NCI-H82 treated with DMSO at 0.1 percent for 48 hours (cell line): ENCODE results near the gene LRRC28.

Experiments
- DNase-seq: peaks from one replicate; lab custom pipeline; 2025; ENCODE audit not compliant: unreplicated experiment; lab: John Stamatoyannopoulos, UW

The LRRC28 gene

DNA sequence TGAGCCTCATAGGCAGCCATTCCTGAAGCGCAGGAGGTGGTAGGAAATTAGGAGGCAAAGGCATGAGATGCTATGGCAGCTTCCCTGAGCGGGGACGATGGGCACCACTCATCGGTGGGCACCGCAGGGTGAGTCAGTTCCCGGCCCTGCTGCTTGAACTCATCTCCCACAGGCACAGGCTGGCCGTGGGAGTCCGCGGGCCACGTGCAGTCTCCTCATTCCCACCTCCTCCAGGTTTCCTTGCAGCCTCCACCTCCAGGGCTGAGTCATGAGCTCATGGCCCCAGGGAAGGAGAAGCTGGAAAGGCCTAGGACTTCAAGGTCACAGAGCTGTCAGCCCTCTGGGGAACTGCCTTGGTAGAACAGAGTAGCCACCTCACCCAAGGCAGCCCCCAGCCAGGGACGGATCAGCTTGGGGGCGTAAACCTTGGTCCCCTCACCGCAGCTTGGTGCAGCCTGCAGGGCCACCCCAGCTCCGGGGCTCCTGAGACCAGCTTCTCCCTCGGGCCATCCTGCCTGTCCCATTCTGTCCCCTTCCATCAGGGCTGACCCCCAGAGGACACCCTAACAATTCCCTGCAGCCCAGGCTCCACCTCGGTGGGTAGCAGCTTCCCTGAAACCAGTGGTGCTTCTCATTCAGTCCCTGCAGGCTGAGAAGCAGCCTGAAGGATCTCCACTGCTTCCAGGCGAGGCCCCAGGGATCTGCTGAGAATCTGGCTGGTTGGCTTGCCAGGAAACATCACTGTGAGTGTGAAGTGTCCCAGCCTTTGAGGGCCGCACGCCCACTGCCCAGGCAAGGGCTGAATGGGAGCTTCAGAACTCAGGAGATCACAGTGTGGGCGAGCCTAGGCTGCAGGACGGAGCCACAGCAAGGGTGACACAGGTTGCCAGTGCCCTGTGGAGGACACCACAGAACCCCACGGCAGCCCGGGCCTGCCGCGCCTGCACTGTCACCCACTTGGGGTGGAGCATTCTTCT lies 163.8 kb downstream of the LRRC28 start:
- no peak for DNase-seq

DNA sequence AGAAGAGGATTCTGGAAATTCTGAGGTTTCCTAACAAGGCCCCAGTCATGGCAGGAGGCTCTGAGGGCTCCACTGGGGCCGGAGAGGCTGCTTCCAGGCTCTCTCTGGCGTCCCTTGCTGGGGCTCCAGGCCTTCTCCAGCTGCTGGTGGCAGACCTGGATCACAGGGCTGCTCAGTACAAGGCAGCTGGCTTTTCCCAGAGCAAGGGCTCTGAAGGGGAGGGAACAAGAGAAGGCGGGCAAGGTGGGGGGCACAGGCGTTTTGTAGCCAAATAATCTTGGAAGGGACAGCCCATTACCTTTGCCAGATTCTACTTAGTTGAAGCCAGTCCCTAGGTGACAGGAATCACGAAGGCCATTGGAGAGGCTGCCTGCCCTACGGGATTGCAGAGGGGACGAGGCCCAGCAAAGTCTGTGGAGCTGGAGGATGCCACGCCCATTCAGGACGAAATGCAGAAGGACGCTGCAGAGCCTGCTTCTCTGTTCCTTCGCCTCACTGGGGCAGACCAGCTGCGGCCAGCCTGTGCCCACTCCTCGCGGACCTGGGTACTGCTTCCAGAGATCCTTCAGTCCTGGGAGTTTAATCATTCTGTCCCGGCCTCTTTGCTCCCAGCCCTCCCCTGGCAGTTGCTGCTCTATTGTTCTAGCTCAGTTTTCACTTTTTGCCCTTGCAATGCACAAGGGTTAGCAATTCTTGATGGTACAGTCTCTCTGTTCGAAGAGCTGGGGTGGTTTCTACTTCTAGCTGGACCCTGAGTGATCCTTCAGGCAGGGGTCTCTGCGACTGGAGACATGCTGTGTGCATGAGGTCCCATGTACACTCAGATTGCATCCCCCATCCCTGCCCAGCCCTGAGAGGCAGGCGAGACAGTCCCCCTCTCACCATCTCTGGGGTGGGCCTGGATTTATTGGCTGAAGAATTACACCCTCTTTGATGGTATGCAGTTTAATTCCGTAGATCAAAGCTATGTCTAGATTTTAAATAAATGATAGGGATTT lies 165.2 kb downstream of the LRRC28 start:
- no peak for DNase-seq

DNA sequence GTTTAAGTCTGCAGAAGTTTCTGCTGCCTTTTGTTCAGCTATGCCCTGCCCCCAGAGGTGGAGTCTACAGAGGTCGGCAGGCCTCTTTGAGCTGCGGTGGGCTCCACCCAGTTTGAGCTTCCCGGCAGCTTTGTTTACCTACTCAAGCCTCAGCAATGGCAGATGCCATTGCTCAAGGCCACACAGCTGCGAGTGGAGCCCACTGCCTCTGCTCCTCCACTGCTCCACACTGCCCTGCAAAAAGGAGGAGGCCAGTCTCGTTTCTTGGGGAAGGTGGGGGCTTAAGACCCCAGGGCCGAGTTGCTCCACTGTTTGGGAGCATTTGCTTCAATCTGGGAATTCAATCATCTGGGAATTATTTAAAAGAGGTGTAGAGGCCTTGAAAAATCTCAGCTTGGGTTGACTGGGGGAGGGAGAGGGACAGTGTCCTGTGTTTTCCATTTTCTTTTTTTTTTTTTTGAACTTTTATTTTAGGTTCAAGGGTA lies 169.9 kb downstream of the LRRC28 start:
- DNase-seq: no peak

DNA sequence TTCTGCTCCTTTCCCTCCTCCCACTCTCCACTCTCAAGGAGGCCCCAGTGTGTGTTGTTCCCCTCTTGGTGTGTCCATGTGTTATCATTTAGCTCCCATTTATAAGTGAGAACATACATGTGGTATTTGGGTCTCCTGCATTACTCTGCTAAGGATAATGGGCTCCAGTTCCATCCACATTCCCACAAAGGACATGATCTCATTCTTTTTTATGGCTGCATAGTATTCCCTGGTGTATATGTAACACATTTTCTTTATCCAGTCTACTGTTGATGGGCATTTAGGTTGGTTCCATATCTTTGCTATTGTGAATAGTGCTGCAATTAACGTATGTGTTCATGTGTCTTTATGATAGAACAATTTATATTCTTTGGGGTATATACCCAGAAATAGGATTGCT lies 170.5 kb downstream of the LRRC28 start:
- no peak for DNase-seq

DNA sequence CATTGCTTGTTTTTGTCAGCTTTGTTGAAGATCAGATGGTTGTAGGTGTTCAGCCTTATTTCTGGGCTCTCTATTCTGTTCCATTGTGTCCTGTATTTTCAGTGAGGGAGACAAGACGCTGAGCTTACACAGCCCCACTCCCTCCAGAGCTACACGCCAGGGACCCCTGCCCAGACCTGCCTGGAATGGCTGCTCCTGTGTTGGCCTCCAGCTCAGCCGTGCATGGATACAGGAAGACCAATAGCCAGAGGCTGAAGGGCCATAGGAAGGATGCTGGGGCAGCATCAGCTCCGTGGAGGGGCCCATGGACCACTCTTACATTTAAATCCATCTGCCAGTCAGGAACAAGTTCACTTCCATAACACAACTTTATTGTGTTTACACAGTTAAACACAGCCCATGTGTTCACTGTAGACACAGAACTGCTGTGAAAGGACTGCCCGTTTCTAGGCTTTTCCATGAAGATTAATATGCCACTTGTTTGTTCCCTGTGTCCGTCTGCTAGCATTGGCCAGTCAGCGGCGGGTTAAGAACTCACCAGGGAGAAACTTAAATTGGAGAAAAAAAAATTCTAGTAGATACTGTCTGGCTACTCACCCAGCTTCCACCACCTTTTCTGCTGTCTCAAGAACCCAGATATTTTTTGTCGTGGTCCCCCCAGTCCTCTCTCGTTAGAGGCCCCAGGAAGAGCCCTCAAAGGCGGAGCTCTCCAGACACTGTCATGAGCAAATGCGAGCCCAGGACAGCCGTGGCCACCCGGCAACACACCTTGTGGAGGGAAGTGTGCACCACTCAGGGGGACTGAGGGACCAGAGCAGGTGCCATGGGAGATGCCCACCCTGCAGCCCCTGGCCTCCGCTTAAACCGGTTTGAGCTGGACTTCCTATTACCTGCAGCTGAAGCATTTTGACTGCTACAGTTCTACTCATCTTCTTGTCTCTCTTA lies 172.2 kb downstream of the LRRC28 start:
- no peak for DNase-seq

DNA sequence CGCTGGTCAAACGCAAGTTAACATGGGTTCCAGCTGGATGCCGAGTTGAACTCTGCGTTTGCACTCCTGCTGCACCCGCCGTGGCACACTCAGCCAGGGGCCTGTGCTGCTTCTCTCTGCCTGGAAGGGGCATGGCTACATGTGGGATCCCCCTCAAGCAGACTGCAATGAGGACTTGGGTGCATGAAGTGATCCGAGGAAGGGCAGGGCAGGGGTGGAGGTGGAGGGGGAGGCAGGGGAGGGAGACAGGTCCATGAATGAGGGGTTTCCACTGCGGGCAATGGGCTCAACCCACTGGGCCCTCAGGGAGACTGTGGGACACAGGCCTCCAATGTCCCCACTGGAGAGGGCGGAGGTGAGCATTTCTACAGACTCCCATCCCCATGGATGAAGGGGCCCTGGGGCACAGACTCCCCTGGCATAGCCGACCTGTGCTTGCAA lies 172.9 kb downstream of the LRRC28 start:
- no peak for DNase-seq

DNA sequence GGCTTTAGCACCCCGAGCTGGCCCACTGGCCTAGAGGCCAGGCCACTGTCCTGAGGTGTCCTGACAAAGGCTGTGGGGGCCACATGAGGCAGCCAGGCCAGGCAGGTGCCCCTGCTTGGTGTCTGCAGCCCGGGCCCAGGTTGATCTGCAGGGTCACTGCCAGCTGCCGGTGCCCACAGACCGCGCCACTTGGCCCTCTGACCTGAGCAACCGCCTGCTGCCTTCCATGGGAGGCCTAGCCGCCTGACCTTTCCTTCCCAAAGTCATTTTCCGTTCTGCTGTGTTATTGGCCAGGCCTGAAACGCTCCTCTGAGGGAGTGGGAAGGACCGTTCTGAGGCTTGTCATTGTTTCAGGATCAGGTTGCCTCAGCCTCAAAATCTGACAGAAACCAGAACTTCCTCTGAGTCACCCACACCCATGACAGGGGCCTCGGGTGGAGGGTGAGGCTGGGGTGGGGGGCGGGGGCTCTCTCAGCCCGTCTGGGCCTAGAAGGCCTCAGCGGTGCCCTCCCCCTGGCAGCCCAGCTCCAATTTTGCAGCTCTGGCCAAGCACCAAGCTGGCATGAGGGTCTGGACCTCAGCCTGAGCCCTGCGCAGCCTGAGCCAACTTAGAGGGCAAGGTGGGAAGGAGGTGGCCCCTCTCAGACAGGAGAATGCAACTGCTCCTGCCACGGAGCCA lies 173.8 kb downstream of the LRRC28 start:
- no peak for DNase-seq

DNA sequence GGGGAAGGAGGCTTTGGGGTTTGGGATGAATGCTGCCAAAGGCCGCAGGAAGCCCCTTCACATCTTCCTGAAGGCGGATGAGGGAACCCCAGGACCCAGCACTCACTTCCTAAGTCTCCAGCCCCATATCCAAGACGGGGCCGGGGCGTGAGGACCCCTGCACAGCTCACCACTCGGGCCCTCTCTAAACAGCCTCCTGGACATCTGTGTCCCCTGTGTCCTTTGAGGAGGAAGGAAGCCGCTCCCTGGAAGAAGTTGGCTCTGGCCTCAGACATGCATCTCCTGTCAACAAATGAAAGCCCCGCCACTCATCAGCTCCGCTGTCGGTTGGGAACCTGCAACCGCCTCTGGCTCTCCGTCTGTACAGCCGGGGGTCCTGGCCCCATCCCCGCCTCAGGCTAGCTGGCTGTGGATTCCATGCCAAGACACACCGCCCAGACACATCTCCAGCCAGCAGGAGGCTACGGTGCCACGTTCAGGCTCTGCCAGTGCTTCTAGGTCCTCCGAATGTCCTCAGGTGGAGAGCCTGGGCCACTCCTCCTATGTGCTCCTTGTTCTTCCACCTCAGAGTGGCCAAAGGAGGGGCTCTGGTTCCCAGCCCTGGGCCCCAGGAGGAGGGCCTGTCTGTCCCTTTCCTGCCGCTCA lies 174.5 kb downstream of the LRRC28 start:
- no peak for DNase-seq

DNA sequence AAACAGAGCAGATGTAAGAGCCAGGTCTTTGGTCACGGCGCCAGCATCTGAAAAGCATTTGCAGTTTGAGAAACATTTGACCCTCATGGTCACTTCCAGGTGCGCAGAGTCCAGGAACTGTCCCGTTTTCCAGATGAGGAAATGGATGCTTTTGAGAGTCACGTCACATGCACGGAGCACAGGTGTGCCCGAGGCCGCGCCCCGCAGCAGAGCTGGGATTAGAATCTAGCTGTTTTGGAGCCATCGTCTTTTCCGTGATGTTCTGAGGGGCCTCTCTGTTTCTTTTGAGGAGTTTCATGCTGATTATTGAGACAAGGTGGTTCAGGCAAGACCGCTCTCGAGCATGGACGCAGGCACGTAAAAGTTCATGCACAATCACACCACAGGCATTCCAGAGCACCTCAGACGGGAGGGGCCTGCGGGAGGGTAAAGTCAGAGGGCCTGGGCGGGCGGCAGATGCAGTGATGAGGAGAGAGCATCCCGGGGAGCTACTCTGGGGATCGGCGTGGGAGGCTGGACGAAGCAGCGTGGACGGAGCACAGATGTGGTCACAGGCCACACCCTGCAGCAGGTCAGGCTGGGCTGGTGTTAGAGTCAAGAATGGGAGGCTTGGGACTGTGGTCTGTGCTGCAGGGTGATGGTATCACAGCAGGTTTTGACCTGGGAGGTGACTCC lies 175.3 kb downstream of the LRRC28 start:
- no peak for DNase-seq

DNA sequence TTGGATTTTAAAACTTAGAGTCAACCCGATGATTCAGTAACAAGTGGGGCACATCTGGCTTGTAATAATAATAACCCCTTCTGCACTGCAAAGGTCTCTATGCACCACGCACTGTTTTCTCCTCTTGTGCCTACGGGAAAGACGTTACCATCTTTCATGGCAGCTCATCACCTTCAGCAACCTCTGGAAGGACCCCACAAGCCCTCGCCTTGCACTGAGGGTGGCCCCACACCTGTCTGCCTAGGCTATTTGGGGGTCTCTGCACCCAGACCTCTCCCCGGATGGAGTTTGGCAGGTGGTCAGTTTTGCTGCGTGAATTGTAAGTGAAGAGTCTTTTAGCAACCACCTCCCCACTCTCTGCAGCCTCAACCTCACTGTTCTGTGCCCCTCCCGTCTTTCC lies 175.9 kb downstream of the LRRC28 start:
- DNase-seq: no peak

DNA sequence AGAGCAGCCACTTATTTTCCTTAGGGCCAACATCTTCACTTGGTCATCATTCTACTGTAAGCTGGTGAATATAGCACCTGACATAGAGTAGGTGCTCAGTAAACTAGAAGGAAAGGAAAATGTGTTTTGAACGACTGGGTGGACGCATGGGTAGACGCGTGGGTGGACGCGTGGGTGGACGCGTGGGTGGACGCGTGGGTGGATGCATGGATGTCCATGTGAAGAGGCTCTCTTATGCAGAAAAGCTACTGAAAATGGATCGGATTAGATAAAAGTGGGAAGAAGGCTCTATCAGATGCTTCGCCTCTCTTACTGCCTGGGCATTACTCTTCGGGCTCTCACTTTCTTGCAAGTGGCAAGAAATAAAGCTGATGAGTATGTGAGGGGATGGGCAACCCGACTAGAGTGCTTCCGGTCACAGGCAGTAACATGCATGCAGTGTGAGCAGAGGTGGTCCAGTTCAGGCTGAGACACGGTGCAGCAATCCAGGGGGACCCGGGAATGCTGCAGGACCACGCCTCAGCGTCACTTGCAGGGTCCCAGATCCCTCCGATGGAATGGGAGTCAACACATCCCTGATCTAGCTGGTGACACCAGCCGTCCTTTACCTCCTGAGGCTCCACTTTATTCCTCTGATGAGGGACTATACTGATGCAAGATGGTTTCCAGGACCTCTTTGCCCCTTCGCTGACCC lies 176.5 kb downstream of the LRRC28 start:
- no peak for DNase-seq

DNA sequence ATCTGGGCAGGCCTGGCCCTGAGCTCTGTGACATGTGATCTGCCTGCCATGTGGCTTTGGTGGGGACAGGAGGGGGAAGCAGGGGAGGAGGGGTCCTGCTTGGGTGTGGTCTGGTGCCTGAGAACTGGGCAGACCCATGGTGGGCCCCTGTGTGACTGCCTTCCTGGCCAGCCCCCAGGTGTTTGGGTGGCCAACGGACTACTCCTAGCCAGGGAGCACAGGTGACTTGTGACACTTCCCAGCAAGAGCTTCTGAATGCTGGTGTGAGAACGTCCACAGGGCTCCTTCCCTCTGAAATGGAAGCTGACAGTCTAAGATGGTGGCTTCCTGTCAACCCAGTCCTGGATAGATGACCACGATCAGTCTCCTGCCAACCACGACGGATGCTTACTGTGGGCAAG lies 178.4 kb downstream of the LRRC28 start:
- no peak for DNase-seq

DNA sequence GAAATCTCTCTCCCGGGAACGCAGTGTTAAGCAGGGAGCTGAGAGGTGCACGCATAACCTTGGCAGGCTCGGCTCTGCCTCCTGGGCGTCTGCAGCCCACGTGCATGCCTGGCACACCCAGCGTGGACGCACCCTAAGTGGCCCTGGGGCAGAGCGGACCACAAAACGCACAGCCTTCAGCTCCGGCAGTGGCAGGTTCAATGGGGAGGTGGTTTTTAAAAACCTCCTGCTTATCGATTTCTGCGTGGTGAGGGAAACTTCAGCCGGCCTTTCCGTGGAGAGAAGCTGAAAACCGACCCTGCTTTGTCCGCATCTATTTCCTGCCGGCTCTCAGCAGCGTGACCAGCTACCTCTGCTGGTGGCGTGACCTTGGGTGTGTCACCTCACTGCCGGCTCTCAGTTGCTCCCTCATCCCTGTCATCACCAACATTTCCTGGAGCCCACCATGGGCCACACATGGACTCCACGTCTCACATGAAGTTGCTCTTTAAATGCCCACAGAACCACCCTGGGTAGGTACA lies 179.7 kb downstream of the LRRC28 start:
- DNase-seq: no peak

DNA sequence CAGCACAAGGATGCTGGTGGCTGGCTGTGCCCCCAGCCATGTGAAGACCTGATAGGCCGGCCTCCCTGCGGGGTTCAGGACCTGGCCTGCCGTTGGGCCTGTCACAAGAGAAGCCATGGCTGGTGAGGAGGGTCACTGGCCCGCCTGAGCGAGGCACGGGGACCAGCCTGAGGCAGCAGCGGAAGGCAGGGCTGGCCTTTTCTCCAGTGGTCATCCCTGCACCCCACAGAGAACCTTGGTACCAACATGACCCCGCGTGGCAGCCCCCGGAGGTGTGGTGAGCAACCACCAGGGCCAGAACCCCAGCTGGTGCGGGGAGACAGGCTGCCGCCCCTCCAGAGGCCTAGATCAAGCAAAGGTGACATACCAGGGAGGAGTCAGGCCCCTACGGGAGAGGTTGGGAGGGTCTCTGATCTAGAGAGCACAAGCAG lies 180.4 kb downstream of the LRRC28 start:
- no peak for DNase-seq

DNA sequence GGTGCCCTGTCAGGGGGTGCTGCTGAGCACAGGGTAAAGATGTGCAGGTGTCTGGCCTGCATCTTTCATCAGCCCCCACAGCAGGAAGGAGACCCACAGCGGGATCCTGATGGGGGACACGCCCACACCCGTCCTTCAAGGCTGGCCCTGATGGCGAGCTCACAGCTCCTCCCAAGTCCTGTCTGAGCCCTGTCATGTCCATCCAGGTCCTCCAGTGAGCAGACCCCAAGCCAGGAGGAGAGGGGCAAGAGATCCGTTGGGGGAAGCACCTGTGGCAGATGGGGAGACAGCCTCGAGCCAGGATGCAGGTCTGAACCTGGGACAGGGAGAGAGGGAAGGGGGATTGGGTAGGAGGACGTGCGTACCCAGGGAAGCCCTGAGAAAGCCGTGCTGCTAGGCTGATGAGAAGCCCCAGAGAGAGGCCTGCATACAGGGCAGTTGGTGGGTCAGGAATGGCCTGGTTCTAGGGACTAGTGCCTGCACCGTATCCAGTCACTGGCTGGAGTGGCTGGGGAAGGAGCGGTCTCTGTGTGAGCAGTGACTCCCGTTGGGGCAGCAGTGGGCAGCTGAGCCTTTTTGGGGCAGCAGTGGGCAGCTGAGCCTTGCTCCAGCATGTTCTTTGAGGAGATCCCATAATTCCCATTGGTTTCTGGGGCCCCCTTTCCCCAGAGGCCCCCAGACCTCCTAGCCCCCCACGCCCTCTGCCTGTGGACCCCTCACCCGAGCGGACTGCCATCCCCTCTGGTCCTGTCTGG lies 181.2 kb downstream of the LRRC28 start:
- DNase-seq: no peak

DNA sequence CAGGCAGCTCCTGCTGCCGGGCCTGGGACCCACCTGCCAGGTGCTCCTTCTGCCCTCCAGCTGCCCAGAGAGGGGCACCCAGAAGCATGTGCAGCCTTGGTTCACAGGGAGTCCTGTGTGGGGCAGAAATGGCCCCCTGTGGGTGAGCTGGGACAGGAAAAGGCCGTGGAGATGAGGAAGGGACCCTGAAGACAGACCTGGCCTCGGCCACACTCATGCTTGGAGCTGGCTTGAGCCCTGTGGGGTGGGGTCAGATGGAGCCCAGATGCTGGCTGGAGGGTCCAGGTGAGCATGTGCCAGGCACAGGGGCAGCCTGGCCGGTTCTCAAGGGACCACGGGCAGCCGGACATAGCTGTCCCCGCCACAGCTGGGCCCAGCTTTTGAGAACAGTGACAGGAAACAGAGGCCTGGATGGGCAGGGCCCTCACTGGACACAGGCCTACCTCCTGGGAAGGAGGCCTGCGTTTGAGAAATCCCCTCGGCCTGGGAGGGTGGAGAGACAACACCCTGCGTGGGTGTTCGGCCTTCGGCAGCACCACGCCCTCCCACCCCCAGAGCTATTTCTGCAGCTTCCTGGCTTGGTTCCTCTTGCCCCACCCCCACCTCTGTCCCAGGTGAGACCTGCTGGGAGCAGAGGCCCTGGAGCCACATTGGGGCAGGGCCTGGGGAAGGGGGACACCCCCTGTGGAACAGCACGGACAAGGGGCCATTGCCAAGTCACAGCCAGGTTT lies 181.9 kb downstream of the LRRC28 start:
- no peak for DNase-seq
